Neural progenitor cell (in vitro differentiated cells): ENCODE data around the gene MYO1E. TPM values are rescaled to one million over a fixed set of nuclear protein-coding genes. Genes with fewer than 3 reads are reported as not detected.

Source experiments
- DNase-seq: peaks from one replicate; pipeline ENCODE4 v3.0.0-alpha.2; 2016; ENCODE audit warnings: low spot score
- H2AFZ ChIP-seq: fragments of 200-600 bp; sonication (generic); replicated peaks from 2 replicates; pipeline ENCODE4 v1.6.1; 2016; ENCODE audit warnings: antibody characterized with exemption
- H3F3A ChIP-seq: fragments of 200-600 bp; sonication (generic); 2 replicates; pipeline ENCODE4 v1.6.1; 2016; ENCODE audit warnings: antibody characterized with exemption, low read depth
- H3K27ac ChIP-seq: fragments of 200-600 bp; sonication (generic); 2 replicates; pipeline ENCODE4 v1.5.1; 2016; ENCODE audit warnings: mild to moderate bottlenecking
- H3K27me3 ChIP-seq: fragments of 200-600 bp; sonication (generic); 2 replicates; pipeline ENCODE4 v1.6.1; 2016; ENCODE audit warnings: mild to moderate bottlenecking, moderate library complexity
- H3K36me3 ChIP-seq: fragments of 200-600 bp; sonication (generic); 2 replicates; pipeline ENCODE4 v1.5.1; 2016
- H3K4me1 ChIP-seq: fragments of 200-600 bp; sonication (generic); 2 replicates; pipeline ENCODE4 v1.6.1; 2016; ENCODE audit warnings: mixed run types
- H3K4me2 ChIP-seq: fragments of 200-600 bp; sonication (generic); 2 replicates; pipeline ENCODE4 v1.6.1; 2016
- H3K4me3 ChIP-seq: fragments of 200-600 bp; sonication (generic); 2 replicates; pipeline ENCODE4 v1.5.1; 2016
- H3K79me2 ChIP-seq: fragments of 200-600 bp; sonication (generic); 2 replicates; pipeline ENCODE4 v1.6.1; 2016; ENCODE audit warnings: low read depth
- H3K9ac ChIP-seq: fragments of 200-600 bp; sonication (generic); 2 replicates; pipeline ENCODE4 v1.6.1; 2016
- H3K9me3 ChIP-seq: fragments of 200-600 bp; sonication (generic); 2 replicates; pipeline ENCODE4 v1.5.1; 2016; ENCODE audit warnings: low read depth
- H4K20me1 ChIP-seq: fragments of 200-600 bp; sonication (generic); 2 replicates; pipeline ENCODE4 v1.6.1; 2016; ENCODE audit warnings: low read depth
- H3K27ac Mint-ChIP-seq: 3 replicates; pipeline ENCODE4 v1.8.0; 2021; ENCODE audit warnings: mixed read lengths
- H3K27me3 Mint-ChIP-seq: 2 replicates; pipeline ENCODE4 v1.8.0; 2022; ENCODE audit warnings: low read depth, mild to moderate bottlenecking, inconsistent platforms, moderate library complexity, mixed read lengths; ENCODE audit not compliant: insufficient read depth
- H3K36me3 Mint-ChIP-seq: 3 replicates; pipeline ENCODE4 v1.8.0; 2021; ENCODE audit warnings: mixed read lengths
- H3K4me1 Mint-ChIP-seq: 3 replicates; pipeline ENCODE4 v1.8.0; 2021; ENCODE audit warnings: mixed read lengths
- H3K4me3 Mint-ChIP-seq: 3 replicates; pipeline ENCODE4 v1.8.0; 2021; ENCODE audit warnings: mild to moderate bottlenecking, moderate library complexity, mixed read lengths
- H3K9me3 Mint-ChIP-seq: 3 replicates; pipeline ENCODE4 v1.8.0; 2020; ENCODE audit warnings: mixed read lengths
- CTCF ChIP-seq: fragments of 200-600 bp; sonication (generic); IDR thresholded peaks from 2 replicates; pipeline ENCODE4 v1.5.1; 2017; ENCODE audit warnings: antibody characterized with exemption, mild to moderate bottlenecking
- EZH2 ChIP-seq: fragments of 200-600 bp; sonication (generic); IDR thresholded peaks from 2 replicates; pipeline ENCODE4 v1.6.1; 2017; ENCODE audit warnings: antibody characterized with exemption, mild to moderate bottlenecking, moderate library complexity
- EZH2phosphoT487 ChIP-seq: fragments of 200-600 bp; sonication (generic); IDR thresholded peaks from 2 replicates; pipeline ENCODE4 v1.6.1; 2017; ENCODE audit warnings: antibody characterized with exemption
- total RNA-seq: library from RNA; depleted of rRNA; stranded (reverse); fragments of >200 nt; gene quantifications from 2 replicates; pipeline ENCODE4 v1.2.3, GENCODE V29; 2015; ENCODE audit warnings: low replicate concordance

The MYO1E gene
- total RNA-seq, 1 donor from 2014 or later: 49.7 TPM

GRCh38 chr15:59396679-59397078, 24.0 kb upstream of the MYO1E start:
- no peak overlapping the region for H3K4me2 ChIP-seq
- H3K36me3 ChIP-seq: no peaks in the 10 kb centered on the region
- H3K4me3 ChIP-seq: no peak overlapping the region
- no peak overlapping the region for H3K27ac ChIP-seq
- peaks cover 3% of the 10 kb centered on the region for H3F3A ChIP-seq
- TF ChIP-seq CTCF: no peak
- TF ChIP-seq EZH2: no peak
- TF ChIP-seq EZH2phosphoT487: no peak
- H3K27me3 ChIP-seq: no peaks in the 10 kb centered on the region
- no peak overlapping the region for H2AFZ ChIP-seq
- peaks cover 4% of the 10 kb centered on the region for H3K4me1 ChIP-seq
- no peak for DNase-seq
- H3K27ac Mint-ChIP-seq: no peak overlapping the region
- no peak overlapping the region for H3K9ac ChIP-seq
- peaks cover 2% of the 10 kb centered on the region for H3K4me1 Mint-ChIP-seq
- no peaks in the 10 kb centered on the region for H3K9me3 ChIP-seq
- H3K27me3 Mint-ChIP-seq: peaks cover 2% of the 10 kb centered on the region
- no peaks in the 10 kb centered on the region for H3K36me3 Mint-ChIP-seq
- no peak overlapping the region for H3K4me3 Mint-ChIP-seq
- no peaks in the 10 kb centered on the region for H3K79me2 ChIP-seq
- no peaks in the 10 kb centered on the region for H3K9me3 Mint-ChIP-seq
- no peaks in the 10 kb centered on the region for H4K20me1 ChIP-seq

GRCh38 chr15:59396211-59396610, 23.5 kb upstream of the MYO1E start:
- TF ChIP-seq CTCF (no peak), EZH2 (no peak), EZH2phosphoT487 (no peak)
- Mint-ChIP-seq H3K4me3 (no peak overlapping the region), H3K9me3 (no peaks in the 10 kb centered on the region), H3K36me3 (no peaks in the 10 kb centered on the region), H3K4me1 (no peaks in the 10 kb centered on the region), H3K27me3 (no peaks in the 10 kb centered on the region), H3K27ac (no peak overlapping the region)
- no peak overlapping the region for H3K9ac ChIP-seq
- no peaks in the 10 kb centered on the region for H4K20me1 ChIP-seq
- no peaks in the 10 kb centered on the region for H3K4me1 ChIP-seq
- H3K4me3 ChIP-seq: no peak overlapping the region
- no peak for DNase-seq
- H2AFZ ChIP-seq: no peak overlapping the region
- no peak overlapping the region for H3K27ac ChIP-seq
- H3K79me2 ChIP-seq: no peaks in the 10 kb centered on the region
- no peak overlapping the region for H3K4me2 ChIP-seq
- H3K27me3 ChIP-seq: no peaks in the 10 kb centered on the region
- H3F3A ChIP-seq: peaks cover 3% of the 10 kb centered on the region
- H3K9me3 ChIP-seq: no peaks in the 10 kb centered on the region
- no peaks in the 10 kb centered on the region for H3K36me3 ChIP-seq

- TF ChIP-seq EZH2 (no peak), EZH2phosphoT487 (no peak), CTCF (no peak)
- Mint-ChIP-seq H3K27ac (no peak overlapping the region), H3K9me3 (no peaks in the 10 kb centered on the region), H3K4me3 (no peak overlapping the region), H3K36me3 (no peaks in the 10 kb centered on the region), H3K27me3 (peaks cover 2% of the 10 kb centered on the region), H3K4me1 (no peaks in the 10 kb centered on the region)
- H3K79me2 ChIP-seq: no peaks in the 10 kb centered on the region
- no peaks in the 10 kb centered on the region for H3K27me3 ChIP-seq
- H3K36me3 ChIP-seq: no peaks in the 10 kb centered on the region
- H4K20me1 ChIP-seq: no peaks in the 10 kb centered on the region
- no peaks in the 10 kb centered on the region for H3K9me3 ChIP-seq
- H3F3A ChIP-seq: no peaks in the 10 kb centered on the region
- H3K9ac ChIP-seq: no peak overlapping the region
- H3K4me1 ChIP-seq: no peaks in the 10 kb centered on the region
- no peak for DNase-seq
- H3K4me3 ChIP-seq: no peak overlapping the region
- no peak overlapping the region for H2AFZ ChIP-seq
- no peak overlapping the region for H3K27ac ChIP-seq
- no peak overlapping the region for H3K4me2 ChIP-seq
These were observed 21.5 kb upstream of the MYO1E start for GRCh38 chr15:59394166-59394661.
